Neuron (in vitro differentiated cells): ENCODE measurements around the gene ACHE.

Experiments used
- H2AFZ ChIP-seq: one replicate; pipeline ENCODE4 v1.6.1; 2013; ENCODE audit warnings: low read depth, mild to moderate bottlenecking, inconsistent platforms, low read length, moderate library complexity
- H3K27me3 ChIP-seq: one replicate; pipeline ENCODE4 v1.6.1; 2013; ENCODE audit warnings: low read length; ENCODE audit not compliant: insufficient read depth
- H3K36me3 ChIP-seq: one replicate; pipeline ENCODE4 v1.6.1; 2013; ENCODE audit warnings: low read length; ENCODE audit not compliant: insufficient read depth
- H3K4me1 ChIP-seq: one replicate; pipeline ENCODE4 v1.6.1; 2013; ENCODE audit warnings: low read length; ENCODE audit not compliant: insufficient read depth
- H3K4me3 ChIP-seq: 2 replicates; pipeline ENCODE4 v1.5.1; 2013; ENCODE audit warnings: mild to moderate bottlenecking, low read length, moderate library complexity
- H3K9me3 ChIP-seq: one replicate; pipeline ENCODE4 v1.6.1; 2013; ENCODE audit warnings: low read length

ACHE gene

DNA sequence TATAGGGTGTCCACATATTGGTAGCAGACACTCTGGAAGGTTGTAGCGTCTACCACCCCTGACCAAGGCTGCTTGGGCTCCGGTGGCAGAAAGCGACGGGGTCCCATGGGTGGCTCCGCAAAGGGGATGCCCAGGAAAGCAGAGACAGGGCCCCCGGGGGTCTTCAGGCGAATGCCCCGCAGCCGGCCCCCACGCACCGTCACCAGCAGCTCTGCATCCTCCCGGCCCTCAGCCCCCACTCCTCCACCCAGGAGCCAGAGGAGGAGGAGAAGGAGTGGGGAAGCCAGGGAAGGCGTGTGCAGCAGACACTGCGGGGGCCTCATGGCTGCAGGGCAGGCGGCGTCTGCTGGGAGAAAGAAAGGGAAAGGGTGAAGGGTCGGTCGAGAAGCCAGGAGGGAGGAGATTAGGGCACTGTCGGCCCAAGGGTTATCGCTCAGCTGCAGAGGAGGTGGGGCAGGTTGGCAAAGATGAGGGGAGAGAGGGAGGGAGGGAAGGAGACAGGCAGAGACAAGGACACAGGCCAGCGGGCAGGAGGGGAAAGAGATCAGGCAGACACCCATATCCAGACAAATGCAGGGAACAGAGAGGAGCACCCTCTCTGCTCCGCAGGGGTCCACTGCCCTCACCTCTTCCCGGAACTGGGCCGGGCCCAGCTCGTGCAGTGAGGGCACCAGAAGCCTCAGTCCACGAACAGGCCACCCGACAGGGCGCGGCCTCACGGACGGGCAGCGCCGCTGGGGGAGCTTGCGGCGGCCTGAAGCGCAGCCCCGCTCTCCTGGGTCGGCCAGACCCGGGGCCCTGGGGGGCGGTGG lies 1.6 kb downstream of the ACHE start:
- H3K4me3 ChIP-seq: no peak overlapping the region

DNA sequence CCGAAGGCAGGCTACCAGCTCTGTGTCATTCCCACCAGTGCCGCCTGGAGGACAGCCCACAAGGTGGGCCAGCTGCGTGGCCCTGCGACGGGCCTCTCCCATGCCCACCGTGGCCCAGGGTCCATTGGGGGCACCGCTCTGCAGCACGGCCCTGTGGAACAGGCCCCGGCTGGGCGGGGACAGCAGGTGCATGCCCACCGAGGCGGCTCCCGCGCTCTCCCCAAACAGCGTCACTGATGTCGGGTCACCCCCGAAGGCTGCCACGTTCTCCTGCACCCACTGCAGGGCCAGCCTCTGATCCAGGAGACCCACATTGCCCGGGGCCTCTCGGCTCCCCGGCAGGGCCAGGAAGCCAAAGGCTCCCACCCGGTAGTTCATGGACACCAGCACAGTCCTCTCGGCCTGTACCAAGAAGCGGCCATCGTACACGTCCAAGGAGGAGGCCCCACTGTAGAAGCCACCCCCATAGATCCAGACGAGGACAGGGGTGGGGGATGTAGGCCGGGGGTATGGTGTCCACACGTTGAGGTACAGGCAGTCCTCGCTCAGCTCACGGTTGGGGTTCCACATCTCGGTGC lies 2.3 kb downstream of the ACHE start:
- Histone ChIP-seq H3K9me3 (no peaks in the 10 kb centered on the region), H3K27me3 (peaks cover 14% of the 10 kb centered on the region), H3K4me1 (peaks cover 38% of the 10 kb centered on the region), H2AFZ (no peak overlapping the region), H3K4me3 (no peak overlapping the region), H3K36me3 (peaks cover 5% of the 10 kb centered on the region)

More for the DNA sequence above, 1.6 kb downstream of the ACHE start:
- Histone ChIP-seq H3K4me1 (peaks cover 31% of the 10 kb centered on the region), H3K36me3 (no peaks in the 10 kb centered on the region), H2AFZ (no peak overlapping the region), H3K9me3 (no peaks in the 10 kb centered on the region), H3K27me3 (peaks cover 14% of the 10 kb centered on the region)

GRCh38 chr7:100892364-100893317 lies 3.0 kb downstream of the ACHE start:
- H3K4me3 ChIP-seq: no peak overlapping the region
- peaks cover 45% of the 10 kb centered on the region for H3K4me1 ChIP-seq
- H3K27me3 ChIP-seq: peaks cover 12% of the 10 kb centered on the region
- peaks cover 12% of the 10 kb centered on the region for H3K36me3 ChIP-seq
- H3K9me3 ChIP-seq: no peaks in the 10 kb centered on the region
- H2AFZ ChIP-seq: no peak overlapping the region

GRCh38 chr7:100891568-100892247 lies 4.0 kb downstream of the ACHE start:
- peak overlapping the region; percentile 60 for H3K4me3 ChIP-seq
- no peak overlapping the region for H2AFZ ChIP-seq
- H3K27me3 ChIP-seq: peaks cover 8% of the 10 kb centered on the region

GRCh38 chr7:100890653-100891567 lies 4.8 kb downstream of the ACHE start:
- Histone ChIP-seq H2AFZ (peak overlapping the region; percentile 66), H3K27me3 (peaks cover under 1% of the 10 kb centered on the region), H3K4me3 (peak overlapping the region; percentile 60), H3K9me3 (no peaks in the 10 kb centered on the region), H3K36me3 (peaks cover 30% of the 10 kb centered on the region), H3K4me1 (peaks cover 39% of the 10 kb centered on the region)

More at GRCh38 chr7:100891568-100892247, 4.0 kb downstream of the ACHE start:
- peaks cover 22% of the 10 kb centered on the region for H3K36me3 ChIP-seq
- no peaks in the 10 kb centered on the region for H3K9me3 ChIP-seq
- peaks cover 45% of the 10 kb centered on the region for H3K4me1 ChIP-seq

DNA sequence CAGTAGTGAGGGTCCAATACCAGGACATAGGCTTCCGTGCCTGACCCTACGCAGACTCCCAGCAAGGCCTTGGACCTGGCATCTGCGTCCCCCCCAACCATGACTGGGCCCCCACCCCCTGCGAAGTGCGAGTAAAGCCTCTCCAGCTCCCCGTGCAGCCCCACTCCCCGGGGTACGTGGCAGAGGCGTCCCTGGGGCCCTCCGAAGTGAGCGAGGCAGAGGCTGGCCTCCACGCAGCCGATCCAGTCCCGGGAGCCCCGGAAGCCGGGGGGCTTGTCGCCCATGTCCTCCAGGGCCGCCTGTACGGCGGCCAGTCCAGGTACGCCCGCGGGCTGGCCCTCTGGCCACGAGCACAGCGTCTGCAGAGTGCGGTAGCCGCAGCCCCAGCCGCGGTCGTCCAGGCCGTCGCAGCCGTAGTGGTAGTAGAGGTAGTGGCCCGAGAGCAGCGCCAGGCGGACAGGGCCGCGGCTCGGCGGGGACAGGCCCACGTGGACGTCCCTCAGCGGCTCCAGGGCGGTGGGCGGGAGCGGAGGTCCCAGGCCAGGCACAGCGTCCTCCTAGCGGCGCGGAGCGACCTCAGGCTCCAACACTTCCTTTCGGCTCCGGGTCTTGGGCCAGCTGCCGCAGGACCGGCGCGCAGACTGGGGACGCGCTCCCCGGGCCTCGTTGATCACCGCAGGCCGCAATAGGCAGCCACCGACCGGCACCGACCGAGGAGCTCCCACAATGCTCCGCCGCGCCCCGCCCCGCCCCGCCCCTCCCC lies 6.5 kb downstream of the ACHE start, which contains the start of gene UFSP1:
UFSP1 (minus strand) TSS at position 728 of the 763 bp plus-strand sequence; CDS start at position 284, 444 bp downstream.
- Histone ChIP-seq H3K36me3 (peaks cover 46% of the 10 kb centered on the region), H2AFZ (peak within 1 kb of the TSS; percentile 66), H3K9me3 (no peaks in the 10 kb centered on the region), H3K4me3 (peak within 1 kb of the TSS; percentile 70), H3K27me3 (no peaks in the 10 kb centered on the region), H3K4me1 (peaks cover 33% of the 10 kb centered on the region)

GRCh38 chr7:100888291-100888987 lies 7.2 kb downstream of the ACHE start:
- H2AFZ ChIP-seq: no peak overlapping the region
- H3K4me1 ChIP-seq: peaks cover 31% of the 10 kb centered on the region
- H3K9me3 ChIP-seq: no peaks in the 10 kb centered on the region
- peak overlapping the region; percentile 70 for H3K4me3 ChIP-seq
- H3K36me3 ChIP-seq: peaks cover 53% of the 10 kb centered on the region
- H3K27me3 ChIP-seq: no peaks in the 10 kb centered on the region

DNA sequence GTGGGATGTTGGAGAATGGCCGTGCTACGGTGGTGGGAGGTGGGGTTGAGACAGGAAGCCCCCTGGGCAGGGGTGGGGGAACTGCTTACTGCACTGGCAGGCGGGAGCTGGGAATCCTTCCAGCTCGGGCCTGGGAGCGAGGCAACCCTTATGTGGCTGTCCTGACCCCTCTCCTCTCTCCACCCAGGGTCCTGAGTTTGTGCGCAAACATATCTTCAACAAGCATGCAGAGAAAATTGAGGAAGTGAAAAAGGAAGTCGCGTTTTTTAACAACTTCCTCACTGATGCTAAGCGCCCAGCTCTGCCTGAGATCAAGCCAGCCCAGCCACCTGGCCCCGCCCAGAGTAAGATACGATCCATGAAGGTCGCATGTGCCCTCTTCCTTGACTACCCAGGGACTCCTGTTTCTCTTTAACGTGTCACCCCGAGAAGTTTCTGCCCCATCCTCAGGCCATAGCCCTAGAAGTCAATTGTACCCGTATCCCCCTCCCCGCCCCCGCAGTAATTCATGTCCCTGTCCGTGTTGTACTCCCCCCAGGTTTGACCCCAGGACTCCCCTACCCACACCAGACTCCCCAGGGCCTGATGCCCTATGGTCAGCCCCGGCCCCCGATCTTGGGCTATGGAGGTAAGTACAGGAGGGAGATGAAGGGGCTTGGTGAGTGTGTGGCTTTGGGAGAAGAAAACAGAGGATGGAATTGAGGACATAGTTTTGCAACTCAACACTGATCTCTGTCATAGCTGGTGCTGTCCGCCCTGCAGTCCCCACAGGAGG lies 8.0 kb downstream of the ACHE start:
- Histone ChIP-seq H3K4me3 (no peak overlapping the region), H3K4me1 (peaks cover 31% of the 10 kb centered on the region), H3K36me3 (peaks cover 60% of the 10 kb centered on the region), H3K27me3 (no peaks in the 10 kb centered on the region), H2AFZ (no peak overlapping the region), H3K9me3 (no peaks in the 10 kb centered on the region)

DNA sequence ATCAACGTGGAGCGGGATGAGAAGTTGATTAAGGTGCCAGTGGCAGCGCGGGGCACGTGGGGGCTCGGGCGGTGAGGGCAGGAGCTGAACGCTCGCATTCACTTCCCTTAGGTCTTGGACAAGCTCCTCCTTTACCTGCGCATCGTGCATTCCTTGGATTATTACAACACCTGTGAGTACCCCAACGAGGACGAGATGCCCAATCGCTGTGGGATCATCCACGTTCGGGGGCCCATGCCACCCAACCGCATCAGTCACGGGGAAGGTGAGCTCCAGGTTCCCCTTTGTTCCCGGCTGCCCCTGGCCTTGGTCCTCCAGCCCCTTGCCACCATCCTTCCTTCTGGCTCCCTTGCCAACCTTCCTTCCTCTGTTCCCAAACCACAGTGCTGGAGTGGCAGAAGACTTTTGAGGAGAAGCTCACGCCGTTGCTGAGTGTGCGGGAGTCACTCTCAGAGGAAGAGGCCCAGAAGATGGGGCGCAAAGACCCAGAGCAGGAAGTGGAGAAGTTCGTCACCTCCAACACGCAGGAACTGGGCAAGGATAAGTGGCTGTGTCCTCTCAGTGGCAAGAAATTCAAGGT lies 8.7 kb downstream of the ACHE start:
- H3K36me3 ChIP-seq: peaks cover 67% of the 10 kb centered on the region
- no peaks in the 10 kb centered on the region for H3K9me3 ChIP-seq
- H3K27me3 ChIP-seq: no peaks in the 10 kb centered on the region

More for the DNA sequence above, 8.7 kb downstream of the ACHE start:
- H2AFZ ChIP-seq: no peak overlapping the region
- H3K4me1 ChIP-seq: peaks cover 31% of the 10 kb centered on the region
- H3K4me3 ChIP-seq: no peak overlapping the region
